NCI-H128 (cell line): ENCODE results near the gene COL8A1.

Experiments used
- DNase-seq: peaks from one replicate; lab custom pipeline; 2025; ENCODE audit not compliant: unreplicated experiment; lab: John Stamatoyannopoulos, UW

The COL8A1 gene

GRCh38 chr3:99781761-99782160, 143.4 kb downstream of the COL8A1 start:
- no peak for DNase-seq

- DNase-seq = no peak
Observed at GRCh38 chr3:99783011-99783573, 144.7 kb downstream of the COL8A1 start.

GRCh38 chr3:99789011-99789721, 150.8 kb downstream of the COL8A1 start:
- DNase-seq = no peak

GRCh38 chr3:99794485-99794884, 156.1 kb downstream of the COL8A1 start:
- DNase-seq = no peak

GRCh38 chr3:99795573-99795972, 157.2 kb downstream of the COL8A1 start:
- no peak for DNase-seq

- no peak for DNase-seq
Observed at GRCh38 chr3:99799422-99799821, 161.0 kb downstream of the COL8A1 start.

GRCh38 chr3:99803297-99803696, 164.9 kb downstream of the COL8A1 start:
- no peak for DNase-seq

GRCh38 chr3:99805160-99805559, 166.8 kb downstream of the COL8A1 start:
- no peak for DNase-seq

- DNase-seq = no peak
Observed at GRCh38 chr3:99808163-99808794, 169.9 kb downstream of the COL8A1 start.

GRCh38 chr3:99809565-99809964, 171.2 kb downstream of the COL8A1 start:
- DNase-seq = no peak

GRCh38 chr3:99810403-99810802, 172.0 kb downstream of the COL8A1 start:
- DNase-seq = no peak

- DNase-seq = no peak
Observed at GRCh38 chr3:99817047-99817436, 178.6 kb downstream of the COL8A1 start.

GRCh38 chr3:99817437-99818240, 179.2 kb downstream of the COL8A1 start, which contains the start of gene CMSS1:
TSS of gene CMSS1 (plus strand) at chr3:99817862.
- peak; percentile 85 for DNase-seq

GRCh38 chr3:99818818-99819217, 180.4 kb downstream of the COL8A1 start:
- DNase-seq = no peak

- DNase-seq = no peak
Observed at GRCh38 chr3:99823723-99824711, 185.6 kb downstream of the COL8A1 start.

GRCh38 chr3:99825004-99825640, 186.7 kb downstream of the COL8A1 start:
- no peak for DNase-seq

- DNase-seq = no peak
Observed at GRCh38 chr3:99829844-99830243, 191.4 kb downstream of the COL8A1 start.

GRCh38 chr3:99833617-99834205, 195.3 kb downstream of the COL8A1 start:
- no peak for DNase-seq

GRCh38 chr3:99834211-99834957, 196.0 kb downstream of the COL8A1 start:
- DNase-seq = no peak
